WTC11 (cell line): Measurements from ENCODE around the gene SGPP2. TPM values are rescaled to one million over a fixed set of nuclear protein-coding genes. Genes with fewer than 3 reads are reported as not detected.

Experiments
- ATAC-seq: fragments of 200-7000 bp; cut with Tn5 transposase; 2 replicates; pipeline ENCODE4 v1.10.0; 2021; ENCODE audit warnings: mild to moderate bottlenecking, moderate library complexity
- CTCF ChIA-PET: fragments of 300-600 bp; sonication (Branson Sonifier 250); formaldehyde crosslinking; loops from one replicate; lab custom pipeline; 2021; ENCODE audit warnings: antibody characterized with exemption; lab: Charles Lee
- POLR2A ChIA-PET: fragments of 350-600 bp; sonication (Branson Sonifier 250); formaldehyde crosslinking; loops from one replicate; lab custom pipeline; 2021; ENCODE audit warnings: antibody characterized with exemption; lab: Charles Lee
- DNase-seq: peaks from one replicate; pipeline ENCODE4 v3.0.0; 2021; ENCODE audit warnings: low spot score
- H3K27ac Mint-ChIP-seq: 2 replicates; pipeline ENCODE4 v1.8.0; 2021; ENCODE audit warnings: mixed read lengths
- H3K27me3 Mint-ChIP-seq: 2 replicates; pipeline ENCODE4 v1.8.0; 2021; ENCODE audit warnings: low read depth, mild to moderate bottlenecking, moderate library complexity, mixed read lengths
- H3K36me3 Mint-ChIP-seq: 2 replicates; pipeline ENCODE4 v1.8.0; 2021; ENCODE audit warnings: mixed read lengths
- H3K4me1 Mint-ChIP-seq: 2 replicates; pipeline ENCODE4 v1.8.0; 2022; ENCODE audit warnings: mixed read lengths
- H3K4me3 Mint-ChIP-seq: 2 replicates; pipeline ENCODE4 v1.8.0; 2021; ENCODE audit warnings: mild to moderate bottlenecking, moderate library complexity, mixed read lengths
- H3K9me3 Mint-ChIP-seq: 2 replicates; pipeline ENCODE4 v1.8.0; 2021; ENCODE audit warnings: mixed read lengths
- CREB1 ChIP-seq: sonication (generic); formaldehyde crosslinking; IDR thresholded peaks from 2 replicates; pipeline ENCODE4 v1.8.0; 2023; ENCODE audit warnings: mild to moderate bottlenecking, missing genetic modification reagents
- E2F5 ChIP-seq: sonication (generic); formaldehyde crosslinking; IDR thresholded peaks from 2 replicates; pipeline ENCODE4 v1.8.1; 2022; ENCODE audit warnings: mild to moderate bottlenecking, moderate library complexity, missing genetic modification reagents
- ELF4 ChIP-seq: sonication (generic); formaldehyde crosslinking; IDR thresholded peaks from 2 replicates; pipeline ENCODE4 v1.8.1; 2022; ENCODE audit warnings: low read depth, mild to moderate bottlenecking, moderate library complexity, missing genetic modification reagents
- EMX1 ChIP-seq: fragments of 250-450 bp; sonication (Bioruptor Pico); IDR thresholded peaks from 2 replicates; pipeline ENCODE4 v1.8.0; 2021; ENCODE audit warnings: mild to moderate bottlenecking
- ESRRA ChIP-seq: sonication (generic); formaldehyde crosslinking; IDR thresholded peaks from 2 replicates; pipeline ENCODE4 v1.8.1; 2022; ENCODE audit warnings: mild to moderate bottlenecking, missing genetic modification reagents, borderline replicate concordance
- FOXK1 ChIP-seq: sonication (generic); formaldehyde crosslinking; IDR thresholded peaks from 2 replicates; pipeline ENCODE4 v1.8.0; 2022; ENCODE audit warnings: mild to moderate bottlenecking, moderate library complexity, missing genetic modification reagents
- GRHL2 ChIP-seq: fragments of 250-450 bp; sonication (Bioruptor Pico); IDR thresholded peaks from 2 replicates; pipeline ENCODE4 v1.8.0; 2022; ENCODE audit warnings: mild to moderate bottlenecking, moderate library complexity; ENCODE audit not compliant: insufficient replicate concordance, severe bottlenecking
- IRF1 ChIP-seq: sonication (generic); formaldehyde crosslinking; IDR thresholded peaks from 2 replicates; pipeline ENCODE4 v1.8.0; 2023; ENCODE audit warnings: missing genetic modification reagents
- JUN ChIP-seq: sonication (generic); formaldehyde crosslinking; IDR thresholded peaks from 2 replicates; pipeline ENCODE4 v1.8.0; 2023; ENCODE audit warnings: mild to moderate bottlenecking, missing genetic modification reagents
- NFE2L1 ChIP-seq: sonication (generic); formaldehyde crosslinking; IDR thresholded peaks from 2 replicates; pipeline ENCODE4 v1.8.1; 2023; ENCODE audit warnings: missing genetic modification reagents
- NFYB ChIP-seq: sonication (generic); formaldehyde crosslinking; conservative IDR thresholded peaks from 2 replicates; pipeline ENCODE4 v1.8.0; 2022; ENCODE audit warnings: low read depth, missing genetic modification reagents
- SMAD3 ChIP-seq: sonication (generic); formaldehyde crosslinking; IDR thresholded peaks from 2 replicates; pipeline ENCODE4 v1.8.0; 2022; ENCODE audit warnings: missing genetic modification reagents, mild to moderate bottlenecking, borderline replicate concordance
- SP1 ChIP-seq: sonication (generic); formaldehyde crosslinking; conservative IDR thresholded peaks from 2 replicates; pipeline ENCODE4 v1.8.1; 2022; ENCODE audit warnings: missing genetic modification reagents
- TEAD1 ChIP-seq: sonication (generic); formaldehyde crosslinking; IDR thresholded peaks from 2 replicates; pipeline ENCODE4 v1.8.0; 2022; ENCODE audit warnings: mild to moderate bottlenecking, missing genetic modification reagents
- TP53 ChIP-seq: sonication (generic); formaldehyde crosslinking; IDR thresholded peaks from 2 replicates; pipeline ENCODE4 v1.8.1; 2023; ENCODE audit warnings: mild to moderate bottlenecking, missing genetic modification reagents
- ZMAT4 ChIP-seq: fragments of 250-450 bp; sonication (Bioruptor Pico); IDR thresholded peaks from 2 replicates; pipeline ENCODE4 v1.9.0; 2021; ENCODE audit warnings: mild to moderate bottlenecking
- ZNF138 ChIP-seq: sonication (generic); formaldehyde crosslinking; conservative IDR thresholded peaks from 2 replicates; pipeline ENCODE4 v1.8.1; 2022; ENCODE audit warnings: mild to moderate bottlenecking, moderate library complexity, missing genetic modification reagents
- ZNF232 ChIP-seq: sonication (generic); formaldehyde crosslinking; IDR thresholded peaks from 2 replicates; pipeline ENCODE4 v1.8.0; 2022; ENCODE audit warnings: mild to moderate bottlenecking, missing genetic modification reagents
- total RNA-seq: library from RNA; stranded (reverse); gene quantifications from 3 replicates; pipeline ENCODE4 v1.2.3, GENCODE V29; 2021
- TF ChIP-seq, protein P1 (sequence below): fragments of 250-450 bp; sonication (Bioruptor Pico); IDR thresholded peaks from 2 replicates; pipeline ENCODE4 v1.9.0; 2021; ENCODE audit warnings: moderate library complexity, mild to moderate bottlenecking, inconsistent platforms, borderline replicate concordance
- TF ChIP-seq, protein P2 (sequence below): sonication (generic); formaldehyde crosslinking; IDR thresholded peaks from 2 replicates; pipeline ENCODE4 v1.8.1; 2023; ENCODE audit warnings: mild to moderate bottlenecking, moderate library complexity, missing genetic modification reagents
- TF ChIP-seq, protein P3 (sequence below): sonication (generic); formaldehyde crosslinking; IDR thresholded peaks from 2 replicates; pipeline ENCODE4 v1.8.0; 2022; ENCODE audit warnings: mild to moderate bottlenecking, missing genetic modification reagents
- TF ChIP-seq, protein P4 (sequence below): sonication (generic); formaldehyde crosslinking; IDR thresholded peaks from 2 replicates; pipeline ENCODE4 v1.8.0; 2022; ENCODE audit warnings: mild to moderate bottlenecking, missing genetic modification reagents

SGPP2 gene
- total RNA-seq, 1 experiment from 2014 or later: 0.07 TPM

- Mint-ChIP-seq H3K36me3 (no peaks in the 10 kb centered on the region), H3K9me3 (no peaks in the 10 kb centered on the region), H3K4me1 (peaks cover 10% of the 10 kb centered on the region), H3K27ac (no peak overlapping the region), H3K4me3 (no peak overlapping the region), H3K27me3 (peaks cover 100% of the 10 kb centered on the region)
- ATAC-seq (no peak), DNase-seq (no peak)
- ChIA-PET POLR2A (no interaction called here), CTCF (interaction anchor here (0.7 kb wide), 1 partner anchor 95 kb away, joined by 3 read pairs; no protein-coding TSS in a partner anchor)
- no peak for TF ChIP-seq ELF4
- TF ChIP-seq ZNF138 (CRISPR knock-in tag): no peak
- TF ChIP-seq ZMAT4 (CRISPR knock-in tag): no peak
- TF ChIP-seq, protein P1, sequence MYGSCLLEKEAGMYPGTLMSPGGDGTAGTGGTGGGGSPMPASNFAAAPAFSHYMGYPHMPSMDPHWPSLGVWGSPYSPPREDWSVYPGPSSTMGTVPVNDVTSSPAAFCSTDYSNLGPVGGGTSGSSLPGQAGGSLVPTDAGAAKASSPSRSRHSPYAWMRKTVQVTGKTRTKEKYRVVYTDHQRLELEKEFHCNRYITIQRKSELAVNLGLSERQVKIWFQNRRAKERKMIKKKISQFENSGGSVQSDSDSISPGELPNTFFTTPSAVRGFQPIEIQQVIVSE (CRISPR knock-in tag): no peak
- TF ChIP-seq ZNF232 (CRISPR knock-in tag): no peak
- TF ChIP-seq TP53: no peak
- no peak for TF ChIP-seq SMAD3 (CRISPR knock-in tag)
These were observed 55.5 kb downstream of the SGPP2 start for GRCh38 chr2:222479859-222480258.

DNA sequence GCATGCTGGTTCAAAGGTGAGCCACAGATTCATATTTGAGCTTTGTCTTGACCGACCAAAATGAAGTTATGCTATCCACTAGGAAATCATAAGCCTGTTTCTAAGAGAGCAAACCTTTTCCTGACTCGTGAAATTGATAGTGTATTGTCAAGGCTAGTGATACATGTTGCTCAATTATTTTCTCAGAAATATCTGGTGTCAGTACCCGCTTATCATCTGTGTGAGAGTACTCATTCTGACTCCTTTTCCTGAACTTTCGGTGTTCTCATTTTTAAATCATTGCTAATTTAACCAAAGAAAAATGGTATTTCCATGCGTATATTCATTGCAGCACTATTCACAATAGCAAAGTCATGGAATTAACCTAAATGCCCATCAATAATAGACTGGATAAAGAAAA lies 56.2 kb downstream of the SGPP2 start:
- no peak for ATAC-seq
- no peaks in the 10 kb centered on the region for H3K36me3 Mint-ChIP-seq
- peaks cover 100% of the 10 kb centered on the region for H3K27me3 Mint-ChIP-seq
- H3K4me1 Mint-ChIP-seq: peaks cover 10% of the 10 kb centered on the region
- DNase-seq: no peak
- POLR2A ChIA-PET: no interaction called here
- H3K27ac Mint-ChIP-seq: no peak overlapping the region
- TF ChIP-seq NFE2L1 (no peak), JUN (CRISPR knock-in tag) (no peak), SP1 (CRISPR knock-in tag) (no peak)
- TF ChIP-seq, protein P2, sequence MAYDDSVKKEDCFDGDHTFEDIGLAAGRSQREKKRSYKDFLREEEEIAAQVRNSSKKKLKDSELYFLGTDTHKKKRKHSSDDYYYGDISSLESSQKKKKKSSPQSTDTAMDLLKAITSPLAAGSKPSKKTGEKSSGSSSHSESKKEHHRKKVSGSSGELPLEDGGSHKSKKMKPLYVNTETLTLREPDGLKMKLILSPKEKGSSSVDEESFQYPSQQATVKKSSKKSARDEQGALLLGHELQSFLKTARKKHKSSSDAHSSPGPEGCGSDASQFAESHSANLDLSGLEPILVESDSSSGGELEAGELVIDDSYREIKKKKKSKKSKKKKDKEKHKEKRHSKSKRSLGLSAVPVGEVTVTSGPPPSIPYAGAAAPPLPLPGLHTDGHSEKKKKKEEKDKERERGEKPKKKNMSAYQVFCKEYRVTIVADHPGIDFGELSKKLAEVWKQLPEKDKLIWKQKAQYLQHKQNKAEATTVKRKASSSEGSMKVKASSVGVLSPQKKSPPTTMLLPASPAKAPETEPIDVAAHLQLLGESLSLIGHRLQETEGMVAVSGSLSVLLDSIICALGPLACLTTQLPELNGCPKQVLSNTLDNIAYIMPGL (CRISPR knock-in tag): no peak
- TF ChIP-seq, all 79 proteins: peak for 0
- CTCF ChIA-PET: no interaction called here
- Mint-ChIP-seq H3K9me3 (no peaks in the 10 kb centered on the region), H3K4me3 (no peak overlapping the region)

- Mint-ChIP-seq H3K4me3 (no peak overlapping the region), H3K27me3 (peaks cover 98% of the 10 kb centered on the region), H3K36me3 (no peaks in the 10 kb centered on the region), H3K9me3 (no peaks in the 10 kb centered on the region), H3K27ac (no peak overlapping the region), H3K4me1 (peaks cover 10% of the 10 kb centered on the region)
- ChIA-PET CTCF (no interaction called here), POLR2A (no interaction called here)
- ATAC-seq: no peak
- no peak for DNase-seq
- TF ChIP-seq TEAD1 (CRISPR knock-in tag) (no peak), CREB1 (CRISPR knock-in tag) (no peak), ESRRA (no peak), IRF1 (CRISPR knock-in tag) (no peak), FOXK1 (CRISPR knock-in tag) (no peak), EMX1 (no peak), E2F5 (no peak), GRHL2 (CRISPR knock-in tag) (no peak), ZMAT4 (CRISPR knock-in tag) (no peak), NFYB (CRISPR knock-in tag) (no peak)
- TF ChIP-seq, protein P3, sequence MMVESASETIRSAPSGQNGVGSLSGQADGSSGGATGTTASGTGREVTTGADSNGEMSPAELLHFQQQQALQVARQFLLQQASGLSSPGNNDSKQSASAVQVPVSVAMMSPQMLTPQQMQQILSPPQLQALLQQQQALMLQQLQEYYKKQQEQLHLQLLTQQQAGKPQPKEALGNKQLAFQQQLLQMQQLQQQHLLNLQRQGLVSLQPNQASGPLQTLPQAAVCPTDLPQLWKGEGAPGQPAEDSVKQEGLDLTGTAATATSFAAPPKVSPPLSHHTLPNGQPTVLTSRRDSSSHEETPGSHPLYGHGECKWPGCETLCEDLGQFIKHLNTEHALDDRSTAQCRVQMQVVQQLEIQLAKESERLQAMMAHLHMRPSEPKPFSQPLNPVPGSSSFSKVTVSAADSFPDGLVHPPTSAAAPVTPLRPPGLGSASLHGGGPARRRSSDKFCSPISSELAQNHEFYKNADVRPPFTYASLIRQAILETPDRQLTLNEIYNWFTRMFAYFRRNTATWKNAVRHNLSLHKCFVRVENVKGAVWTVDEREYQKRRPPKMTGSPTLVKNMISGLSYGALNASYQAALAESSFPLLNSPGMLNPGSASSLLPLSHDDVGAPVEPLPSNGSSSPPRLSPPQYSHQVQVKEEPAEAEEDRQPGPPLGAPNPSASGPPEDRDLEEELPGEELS (CRISPR knock-in tag): no peak
- TF ChIP-seq, protein P4, sequence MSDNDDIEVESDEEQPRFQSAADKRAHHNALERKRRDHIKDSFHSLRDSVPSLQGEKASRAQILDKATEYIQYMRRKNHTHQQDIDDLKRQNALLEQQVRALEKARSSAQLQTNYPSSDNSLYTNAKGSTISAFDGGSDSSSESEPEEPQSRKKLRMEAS (CRISPR knock-in tag): no peak
These were observed 57.6 kb downstream of the SGPP2 start for GRCh38 chr2:222481941-222482340.
